ENCODE results near the gene MZF1.

MZF1 gene

DNA sequence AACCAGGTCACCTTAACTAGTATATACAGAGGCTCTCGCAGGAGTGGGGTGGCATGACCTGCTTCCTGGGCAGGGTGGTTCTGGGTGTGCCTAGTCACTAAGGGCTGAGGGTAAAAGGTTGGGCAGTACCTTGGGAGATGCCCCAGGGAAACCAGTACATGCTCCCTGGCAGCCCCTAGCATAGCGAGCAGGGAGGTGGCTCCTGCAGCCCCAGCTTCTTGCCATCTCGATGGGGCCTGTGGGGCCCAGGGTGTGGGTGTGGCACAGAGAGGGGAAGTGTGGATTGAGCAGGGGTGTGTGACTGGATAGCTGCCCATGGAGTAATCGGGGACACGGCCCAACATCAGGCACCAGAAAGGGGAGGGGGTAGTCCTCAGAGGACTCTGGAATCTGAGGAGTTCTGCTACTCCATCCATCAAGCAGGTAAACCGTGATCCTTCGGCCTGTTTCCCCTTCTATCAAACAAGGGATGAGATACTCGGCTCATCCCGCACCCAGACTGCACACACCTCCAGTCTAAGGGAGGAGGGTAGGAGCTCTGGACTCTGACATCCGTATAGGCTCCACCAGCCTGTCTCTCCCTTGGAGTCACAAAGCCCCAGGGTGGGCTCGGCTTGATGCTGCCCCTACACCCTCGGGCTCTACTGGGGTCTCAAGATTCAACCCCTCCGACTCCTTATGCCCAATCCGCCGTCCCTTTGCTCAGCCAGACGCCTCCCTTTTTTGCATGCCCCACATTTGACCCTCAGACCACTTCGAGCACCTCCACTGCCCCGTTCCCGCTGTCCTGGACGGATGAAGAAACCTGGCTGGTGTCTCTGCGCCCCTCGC, 54.7 kb downstream of the MZF1 start:
- ChIA-PET POLR2A (ENCODE audit: low non-redundant PET) (interaction anchor here (0.5 to 2.1 kb wide), 3 partner anchors 26 to 43 kb away, joined by 3 to 7 read pairs (median 6); partner anchors contain the start of gene TRIM28), CTCF (interaction anchor here (0.6 to 2.2 kb wide), 12 partner anchors 9 to 265 kb away, joined by 3 to 11 read pairs (median 4); partner anchors contain the start of genes CHMP2A, TRIM28 and UBE2M)
- no peak; the same call in 1 of the 2 replicates for TF ChIP-seq CTCF (conservative IDR thresholded peaks at IDR 0.05; ENCODE audit: low read depth)
- DNase-seq (ENCODE audit: low spot score): no peak
- H3K27ac ChIP-seq: peak overlapping the region; percentile 98

DNA sequence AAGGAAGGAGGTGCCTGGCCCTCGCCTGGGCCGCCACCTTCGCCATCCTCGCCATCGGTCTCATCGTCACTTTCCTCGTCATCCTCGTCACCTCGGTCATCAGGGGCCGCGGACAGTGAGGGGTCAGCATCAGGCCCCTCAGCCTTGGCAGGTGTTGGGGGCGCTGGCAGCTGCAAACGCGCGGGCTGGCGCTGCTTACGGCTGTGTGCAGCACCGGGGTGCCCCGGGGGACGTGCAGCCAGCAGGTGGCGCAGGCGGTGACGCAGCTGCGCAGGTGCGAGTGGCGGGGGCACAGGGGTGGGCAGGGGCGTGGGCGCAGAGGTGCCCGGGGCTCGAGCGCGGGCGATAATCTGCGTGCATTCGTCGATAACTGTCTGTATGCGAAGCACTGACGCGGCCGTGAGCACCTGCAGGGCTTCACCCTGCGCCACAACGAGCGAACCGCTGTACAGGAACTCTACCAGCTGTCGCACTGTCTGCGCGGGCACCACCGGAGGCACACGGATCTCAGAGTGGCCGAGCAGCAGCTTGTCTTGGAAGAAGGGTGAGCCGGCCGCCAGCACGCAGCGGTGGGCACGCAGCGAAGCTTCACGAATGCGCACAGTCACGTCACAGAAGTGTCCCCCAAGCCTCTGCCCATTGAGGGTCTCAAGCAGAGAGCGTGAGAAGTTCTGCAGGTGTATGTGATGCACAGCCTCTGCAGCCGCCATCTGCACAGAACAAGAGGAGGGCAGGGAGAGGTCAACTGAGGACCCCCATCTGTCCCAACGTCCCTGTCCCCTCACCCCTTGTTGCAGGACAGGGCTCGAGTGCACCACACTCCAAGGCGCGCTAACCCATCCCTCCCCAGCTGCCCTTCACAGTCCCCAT, 55.9 kb downstream of the MZF1 start:
- no peak for DNase-seq (ENCODE audit: low spot score)
- CTCF ChIA-PET: interaction anchor here (0.7 kb wide), 1 partner anchor 290 kb away, joined by 3 read pairs; no protein-coding TSS in a partner anchor
- peak overlapping the region; percentile 98 for H3K27ac ChIP-seq
- POLR2A ChIA-PET (ENCODE audit: low non-redundant PET): no interaction called here
- no peak; the same call in 1 of the 2 replicates for TF ChIP-seq CTCF (conservative IDR thresholded peaks at IDR 0.05; ENCODE audit: low read depth)

GRCh38 chr19:58516246-58516836, 56.8 kb downstream of the MZF1 start:
- TF ChIP-seq CTCF (conservative IDR thresholded peaks at IDR 0.05; ENCODE audit: low read depth): no peak
- DNase-seq (ENCODE audit: low spot score): no peak
- peak overlapping the region; percentile 77 for H3K27ac ChIP-seq
- ChIA-PET POLR2A (ENCODE audit: low non-redundant PET) (no interaction called here), CTCF (interaction anchor here (0.7 kb wide), 1 partner anchor 289 kb away, joined by 3 read pairs; no protein-coding TSS in a partner anchor)

- no peak for DNase-seq (ENCODE audit: low spot score)
- POLR2A ChIA-PET (ENCODE audit: low non-redundant PET): interaction anchor here (0.5 kb wide), 1 partner anchor 26 kb away, joined by 4 read pairs; no protein-coding TSS in a partner anchor
- no peak for TF ChIP-seq CTCF (conservative IDR thresholded peaks at IDR 0.05; ENCODE audit: low read depth)
- H3K27ac ChIP-seq: peak overlapping the region; percentile 77
- CTCF ChIA-PET: no interaction called here
Measured at GRCh38 chr19:58515259-58515658, 57.9 kb downstream of the MZF1 start.

- peak overlapping the region; percentile 77 for H3K27ac ChIP-seq
- ChIA-PET POLR2A (ENCODE audit: low non-redundant PET) (interaction anchor here (0.9 to 1.7 kb wide), 2 partner anchors 14 to 40 kb away, joined by 3 to 5 read pairs; partner anchors contain the start of gene CHMP2A), CTCF (interaction anchor here (0.6 to 0.7 kb wide), 5 partner anchors 14 to 293 kb away, joined by 3 to 4 read pairs (median 3); partner anchors contain the start of gene TRIM28)
- no peak for TF ChIP-seq CTCF (conservative IDR thresholded peaks at IDR 0.05; ENCODE audit: low read depth)
- DNase-seq (ENCODE audit: low spot score): no peak
Measured at GRCh38 chr19:58514564-58515022, 58.5 kb downstream of the MZF1 start.
